ENCODE results near the gene CDR2.
"Not testable (repeated sequence)": the region's sequence is repeated elsewhere in the genome, so short reads cannot be mapped to it uniquely, and the experiment has no call there.

CDR2 gene

DNA sequence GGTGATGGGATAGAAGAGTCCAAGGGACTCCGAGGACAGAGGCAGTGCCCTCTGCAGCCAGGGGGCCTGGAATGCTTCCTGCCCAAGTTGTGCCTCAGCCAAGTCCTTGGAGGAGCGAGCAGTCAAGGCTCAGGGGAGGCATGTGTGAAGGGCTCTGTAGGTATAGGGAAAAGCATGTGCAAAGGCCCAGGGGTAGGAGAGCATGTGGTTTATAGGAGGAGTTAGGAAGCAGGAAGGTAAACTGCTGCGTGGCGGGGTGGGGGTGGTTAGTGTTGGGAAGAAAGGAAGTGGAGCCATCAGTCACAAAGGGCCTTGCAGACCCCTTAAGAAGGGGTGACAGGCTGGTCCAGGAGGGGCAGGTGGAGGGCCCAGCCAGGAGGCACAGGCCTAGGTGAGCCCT is 70.0 kb downstream of the CDR2 start:
- no peak for DNase-seq (ENCODE audit: low spot score)

DNA sequence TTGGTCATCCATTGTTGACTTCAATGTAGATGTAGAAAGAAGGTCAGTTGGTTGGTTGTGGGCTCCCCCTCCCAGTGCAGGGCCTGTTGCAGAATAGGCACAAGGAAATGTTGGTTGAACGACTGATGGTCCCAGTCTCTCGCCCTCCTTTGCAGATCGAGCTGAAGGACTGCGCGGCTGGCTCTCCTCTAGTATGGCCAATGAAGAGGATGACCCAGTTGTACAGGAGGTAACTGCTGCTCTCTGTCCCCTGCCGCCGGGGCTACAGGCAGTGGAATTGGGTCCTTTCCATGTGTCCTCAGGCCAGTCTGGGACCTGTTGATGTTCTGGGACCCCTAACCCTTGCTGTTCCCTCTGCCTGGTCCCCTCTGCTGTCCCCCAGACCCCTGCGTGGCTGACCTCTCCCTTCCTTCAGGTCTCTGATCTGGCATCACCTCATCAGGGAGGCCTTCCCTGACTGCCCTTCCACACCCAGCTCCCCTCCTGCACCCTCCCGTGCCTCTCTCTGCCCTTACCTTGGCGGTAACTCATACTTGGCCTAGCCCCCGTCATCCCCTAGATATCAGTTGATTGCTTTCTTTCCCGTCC is 71.5 kb downstream of the CDR2 start:
- no peak for DNase-seq (ENCODE audit: low spot score)

- DNase-seq (ENCODE audit: low spot score): not testable (repeated sequence)
These were observed 73.0 kb downstream of the CDR2 start for GRCh38 chr16:22301423-22301822.

DNA sequence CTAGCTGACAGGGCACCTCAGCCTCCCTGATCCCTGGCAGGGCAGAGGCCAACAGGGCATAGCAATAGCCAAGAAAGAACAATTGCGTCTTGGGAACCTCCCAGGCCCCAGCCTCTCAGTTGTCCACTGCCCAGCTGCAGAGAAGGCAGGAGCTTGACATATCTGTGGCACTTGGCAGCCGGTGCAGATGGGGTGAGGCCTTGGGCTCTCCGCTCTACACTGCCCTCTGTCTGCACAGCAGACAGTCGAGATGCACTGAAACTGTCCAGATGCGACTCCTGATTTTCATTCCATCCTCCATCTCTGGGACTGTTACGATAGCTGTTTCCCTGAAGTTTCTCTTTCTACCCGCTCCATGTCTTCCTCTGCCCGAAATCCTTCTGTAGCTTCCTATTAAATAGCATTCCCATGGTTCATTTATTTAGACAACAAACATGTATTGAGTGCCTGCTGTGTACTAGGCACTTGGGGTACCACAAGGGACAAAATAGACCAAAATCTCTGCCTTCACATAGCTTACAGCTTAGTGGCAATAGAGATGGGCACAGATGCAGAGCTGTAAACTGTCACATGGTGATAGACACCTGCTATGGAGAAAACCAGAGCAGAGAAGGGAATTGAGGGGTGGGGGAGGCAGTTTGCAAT is 73.9 kb downstream of the CDR2 start:
- no peak for DNase-seq (ENCODE audit: low spot score)

- no peak for DNase-seq (ENCODE audit: low spot score)
These were observed 75.4 kb downstream of the CDR2 start for GRCh38 chr16:22299036-22299435.

DNA sequence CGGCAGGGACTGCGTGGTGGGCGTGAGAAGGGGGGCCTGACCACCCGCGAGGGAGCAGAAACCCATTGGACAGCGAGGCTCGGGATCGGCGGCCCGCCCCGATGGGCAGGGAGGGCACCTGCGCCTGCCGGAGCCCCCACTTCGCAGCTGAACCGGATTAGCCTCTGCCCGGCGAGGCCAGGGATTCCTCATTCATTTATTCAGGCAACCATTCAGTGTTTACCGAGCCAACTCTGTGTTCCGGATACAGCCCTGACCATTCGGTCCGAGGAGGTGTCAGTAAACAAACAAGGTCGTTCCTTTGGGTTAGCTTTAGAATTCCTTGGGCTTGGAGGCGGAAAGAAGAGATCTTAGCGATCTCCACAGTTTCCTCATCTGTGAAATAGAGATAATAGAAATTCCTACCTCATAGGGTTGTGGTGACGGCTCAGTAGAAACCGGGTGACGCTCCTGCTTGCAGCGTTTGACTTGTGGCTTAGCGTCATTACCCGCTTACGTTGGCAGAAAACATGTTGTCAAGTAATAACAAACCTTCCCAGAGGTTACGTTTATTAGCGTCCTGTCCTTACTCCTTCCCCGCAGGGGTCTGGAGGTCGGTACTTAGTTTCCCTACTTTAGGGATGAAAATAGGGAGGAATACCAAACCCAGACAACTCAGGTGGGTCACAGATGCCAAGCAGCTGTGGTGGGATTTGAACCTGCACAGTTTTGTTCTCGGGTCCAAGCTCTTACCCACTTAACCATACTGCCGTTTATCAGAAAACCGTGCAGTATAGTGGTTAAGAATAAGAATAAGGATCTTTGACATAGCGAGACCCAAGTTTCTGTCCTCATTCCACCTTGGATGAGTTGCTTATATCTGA is 76.3 kb downstream of the CDR2 start:
- peak; percentile 81 for DNase-seq (ENCODE audit: low spot score)

- DNase-seq (ENCODE audit: low spot score): peak; percentile 100
These were observed 77.1 kb downstream of the CDR2 start, which contains the start of gene POLR3E for GRCh38 chr16:22297114-22297870. Gene POLR3E, plus strand, starts transcription at chr16:22297409. Its CDS starts 5,560 bp downstream, at chr16:22302969.

GRCh38 chr16:22296225-22297113 is 78.0 kb downstream of the CDR2 start:
- no peak for DNase-seq (ENCODE audit: low spot score)
